Liver (tissue), 3 donors: Measurements from ENCODE around the gene NDUFS1.

ENCODE experiments used
- CTCF ChIP-seq: fragments of 150-350 bp; IDR thresholded peaks from 2 replicates; pipeline ENCODE4 v1.5.1; 2017; ENCODE audit warnings: improper control_type of control experiment, low read depth, low read length; ENCODE audit not compliant: missing input control
- EGR1 ChIP-seq, 2 donors: IDR thresholded peaks; 2 replicates each; pipeline ENCODE4 v1.6.1; 2016 to 2018; ENCODE audit warnings: antibody characterized with exemption in 2 of 2, low read depth in 2 of 2
- FOXA2 ChIP-seq: IDR thresholded peaks from 2 replicates; pipeline ENCODE4 v1.6.1; 2016; ENCODE audit warnings: antibody characterized with exemption
- HNF4A ChIP-seq, 2 donors: conservative IDR thresholded peaks; 2 replicates each; pipeline ENCODE4 v1.6.1; 2016; ENCODE audit warnings: antibody characterized with exemption in 2 of 2, mild to moderate bottlenecking in 2 of 2
- RAD21 ChIP-seq, 2 donors: IDR thresholded peaks; 2 replicates each; pipeline ENCODE4 v1.6.1; 2016; ENCODE audit warnings: antibody characterized with exemption in 2 of 2, mild to moderate bottlenecking in 2 of 2
- RXRA ChIP-seq, 2 donors: IDR thresholded peaks; 2 replicates each; pipeline ENCODE4 v1.6.1; 2017 to 2018; ENCODE audit warnings: antibody characterized with exemption in 2 of 2, mild to moderate bottlenecking in 1 of 2
- SP1 ChIP-seq: IDR thresholded peaks from 2 replicates; pipeline ENCODE4 v1.6.1; 2018; ENCODE audit warnings: antibody characterized with exemption, mild to moderate bottlenecking
- YY1 ChIP-seq: IDR thresholded peaks from 2 replicates; pipeline ENCODE4 v1.6.1; 2016; ENCODE audit warnings: antibody characterized with exemption, mild to moderate bottlenecking
- TF ChIP-seq, protein P1 (sequence below): IDR thresholded peaks from 2 replicates; pipeline ENCODE4 v1.6.1; 2016; ENCODE audit warnings: antibody characterized with exemption
- donor health status: healthy.
- donor health status: healthy.

DNA sequence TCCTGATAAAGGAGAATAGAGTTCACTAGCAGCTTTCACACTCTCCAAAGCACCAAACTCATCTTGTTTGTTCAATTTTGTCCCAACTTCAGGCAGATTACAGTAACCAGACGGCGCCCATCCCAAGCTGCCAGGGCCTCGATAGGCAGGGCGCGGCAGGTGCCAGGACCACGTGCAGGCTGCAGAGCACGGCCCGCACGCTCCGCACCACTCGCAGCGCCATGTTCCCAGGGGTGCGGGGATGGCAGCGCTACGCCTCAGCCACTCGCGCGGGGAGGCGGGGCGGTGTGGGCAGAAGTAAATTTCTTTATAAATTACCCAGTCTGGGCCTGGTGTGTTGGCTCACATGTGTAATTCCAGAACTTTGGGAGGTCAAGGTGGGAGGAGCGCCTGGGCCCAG lies 43.0 kb downstream of the NDUFS1 start:
- TF ChIP-seq, protein P1, sequence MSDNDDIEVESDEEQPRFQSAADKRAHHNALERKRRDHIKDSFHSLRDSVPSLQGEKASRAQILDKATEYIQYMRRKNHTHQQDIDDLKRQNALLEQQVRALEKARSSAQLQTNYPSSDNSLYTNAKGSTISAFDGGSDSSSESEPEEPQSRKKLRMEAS, result no peak
- TF ChIP-seq CTCF (no peak), YY1 (no peak), EGR1 (IDR thresholded peaks at IDR 0.05; ENCODE audit: low read depth in 2 of 2) (no peak), RXRA (IDR thresholded peaks at IDR 0.05) (no peak), RAD21 (IDR thresholded peaks at IDR 0.05) (no peak), HNF4A (conservative IDR thresholded peaks at IDR 0.05) (no peak), SP1 (no peak), FOXA2 (no peak)
